HG02885 (cell line): Measurements from ENCODE around the gene NRDE2.

Source experiments
- ATAC-seq: cut with Tn5 transposase; IDR thresholded peaks from one replicate; pipeline ENCODE4 v1.9.1; 2021; ENCODE audit warnings: mild to moderate bottlenecking; ENCODE audit not compliant: unreplicated experiment, poor library complexity

NRDE2 gene

DNA sequence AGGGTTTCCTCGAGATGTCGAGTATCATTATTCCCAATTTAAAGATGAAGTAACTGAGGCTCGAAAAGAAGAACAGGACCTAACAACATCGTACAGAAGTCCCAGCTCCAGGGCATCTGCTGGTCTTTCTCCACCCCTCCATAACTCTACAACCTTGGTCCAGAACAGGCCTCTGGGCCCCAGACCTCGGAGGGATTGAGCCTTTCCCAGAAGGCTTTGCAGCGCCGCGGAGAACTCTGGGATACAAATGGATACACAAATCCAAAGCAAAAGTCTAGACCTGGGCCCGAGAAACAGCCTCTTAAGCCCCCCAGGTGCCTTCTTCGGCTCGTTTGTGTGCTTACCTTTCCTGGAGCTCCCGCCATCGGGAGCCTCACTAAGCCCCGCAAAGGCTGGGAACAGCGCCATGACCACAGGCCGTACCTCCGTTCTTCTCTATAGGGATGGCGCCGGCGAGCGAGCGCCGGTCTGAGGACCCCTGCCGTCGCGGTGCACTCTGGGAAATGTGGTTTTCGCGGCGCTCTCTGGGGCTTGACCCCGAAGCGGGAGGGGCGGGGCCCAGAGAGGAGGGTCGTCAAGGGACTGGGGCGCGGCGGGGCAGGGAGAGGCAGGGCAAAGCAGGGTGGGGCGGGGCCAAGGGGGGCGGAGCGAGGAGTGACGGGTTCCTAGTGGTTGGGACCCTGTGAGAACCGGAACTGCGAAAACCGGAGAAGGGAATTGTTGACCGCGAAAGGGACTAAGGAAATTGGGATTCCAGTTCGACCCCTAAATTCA is at the start of gene NRDE2:
Gene NRDE2, minus strand, starts transcription at position 445 of the 774 bp plus-strand sequence. Its CDS starts 37 bp downstream, at position 408.
- ATAC-seq: peak; percentile 96

DNA sequence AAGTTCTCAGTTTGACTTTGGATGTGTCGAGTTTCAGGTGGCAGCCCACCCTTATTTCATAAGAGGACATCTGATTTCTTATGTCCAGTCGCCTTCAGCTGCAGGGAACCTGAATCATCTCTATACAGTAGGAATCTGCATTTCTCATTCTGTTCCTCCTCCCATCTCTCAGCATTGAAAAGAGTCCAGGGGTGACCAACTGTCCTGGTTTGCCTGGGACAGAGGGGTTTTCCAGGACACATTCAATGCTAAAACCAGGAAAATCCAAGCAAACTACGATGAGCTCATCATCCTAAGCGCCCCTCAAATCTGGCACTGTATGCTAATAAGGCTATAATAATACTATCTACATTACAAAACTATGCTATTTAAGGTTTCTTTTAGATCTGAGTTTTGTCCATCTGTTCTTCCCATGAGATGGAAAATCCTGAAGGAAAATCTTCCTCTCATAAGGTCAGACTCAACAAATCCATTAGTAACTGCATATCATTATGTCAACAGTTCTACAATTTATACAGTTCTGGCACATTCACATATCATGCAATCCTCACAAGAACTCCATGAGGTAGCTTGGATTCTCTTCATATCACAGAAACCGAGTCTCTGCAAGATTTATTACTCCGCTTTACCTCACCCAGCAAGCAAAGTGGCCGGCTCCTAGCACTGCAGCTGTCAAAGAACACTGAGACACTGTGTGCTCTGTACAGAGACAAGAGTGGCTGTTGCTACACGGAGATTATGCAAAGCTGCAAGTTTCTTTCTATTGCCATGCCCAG is 49.5 kb upstream of the NRDE2 start:
- no peak for ATAC-seq

- no peak for ATAC-seq
Observed at GRCh38 chr14:90379106-90379505, 47.4 kb upstream of the NRDE2 start.

DNA sequence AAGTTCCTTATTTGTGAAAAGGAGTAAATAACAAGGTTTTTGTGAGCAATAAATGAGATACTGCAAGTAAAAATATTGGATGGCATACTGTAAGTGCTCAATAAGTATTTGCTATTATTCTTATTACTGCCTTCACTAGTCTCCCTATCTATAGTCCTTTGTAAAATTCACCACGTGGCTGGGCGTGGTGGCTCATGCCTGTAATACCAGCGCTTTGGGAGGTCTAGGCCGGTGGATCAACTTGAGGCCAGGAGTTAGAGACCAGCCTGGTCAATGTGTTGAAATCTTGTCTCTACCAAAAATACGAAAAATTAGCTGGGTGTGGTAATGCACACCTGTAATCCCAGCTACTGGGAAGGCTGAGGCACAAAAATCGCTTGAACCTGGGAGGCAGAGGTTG is 46.5 kb upstream of the NRDE2 start:
- no peak for ATAC-seq

- no peak for ATAC-seq
Observed at GRCh38 chr14:90375934-90376333, 44.2 kb upstream of the NRDE2 start.

- no peak for ATAC-seq
Observed at GRCh38 chr14:90374813-90375212, 43.1 kb upstream of the NRDE2 start.

- no peak for ATAC-seq
Observed at GRCh38 chr14:90373887-90374286, 42.1 kb upstream of the NRDE2 start.

DNA sequence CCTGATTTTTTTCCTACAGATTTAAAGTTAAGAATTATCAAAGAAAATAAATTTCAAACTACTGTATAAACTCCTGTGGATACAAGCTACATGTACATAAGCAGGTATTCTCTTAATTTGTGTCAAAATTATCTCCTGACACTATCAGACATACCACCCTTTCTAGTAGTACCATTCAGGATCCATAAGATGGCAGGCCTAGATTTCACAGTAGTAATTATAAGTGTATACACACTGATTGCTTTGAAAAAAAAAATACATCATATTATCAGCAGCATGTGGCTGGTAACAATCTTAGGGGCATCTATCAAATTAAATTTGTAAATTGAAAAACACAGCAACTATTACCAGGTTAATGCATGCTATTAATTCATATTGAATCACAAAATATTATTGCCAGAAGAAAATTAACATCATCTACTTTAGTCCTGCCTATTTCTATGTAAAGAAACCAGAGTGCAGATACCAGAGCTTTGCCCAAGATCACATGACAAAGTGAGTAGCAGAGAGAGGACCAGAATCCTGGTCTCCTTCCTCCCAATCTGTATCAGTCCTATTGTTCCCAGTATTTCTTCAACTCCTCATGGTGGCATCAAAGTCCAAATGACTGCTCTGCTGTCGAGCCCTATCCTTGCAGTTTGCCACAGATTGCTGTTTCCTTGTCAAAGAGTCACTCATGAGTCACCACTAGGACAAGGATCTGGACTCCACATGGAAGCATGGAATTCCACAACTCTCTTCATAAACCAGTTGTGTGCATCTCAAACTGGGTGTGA is 37.4 kb upstream of the NRDE2 start:
- no peak for ATAC-seq

DNA sequence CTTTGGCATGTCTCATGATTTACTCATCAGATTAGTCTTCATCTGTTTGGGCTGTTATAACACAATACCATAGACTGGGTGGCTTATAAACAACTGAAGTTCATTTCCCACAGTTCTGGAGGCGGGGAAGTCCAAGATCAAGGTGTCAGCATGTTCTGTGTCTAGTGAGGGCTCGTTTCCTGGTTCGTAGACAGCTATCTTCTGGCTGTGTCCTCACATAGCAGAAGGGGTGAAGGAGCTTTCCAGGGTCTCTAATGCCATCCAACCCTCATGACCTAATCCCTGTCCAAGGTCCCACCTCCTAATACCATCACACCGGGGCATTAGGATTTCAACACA is 30.8 kb upstream of the NRDE2 start:
- ATAC-seq: no peak

GRCh38 chr14:90361865-90362557 is 30.3 kb upstream of the NRDE2 start:
- no peak for ATAC-seq

DNA sequence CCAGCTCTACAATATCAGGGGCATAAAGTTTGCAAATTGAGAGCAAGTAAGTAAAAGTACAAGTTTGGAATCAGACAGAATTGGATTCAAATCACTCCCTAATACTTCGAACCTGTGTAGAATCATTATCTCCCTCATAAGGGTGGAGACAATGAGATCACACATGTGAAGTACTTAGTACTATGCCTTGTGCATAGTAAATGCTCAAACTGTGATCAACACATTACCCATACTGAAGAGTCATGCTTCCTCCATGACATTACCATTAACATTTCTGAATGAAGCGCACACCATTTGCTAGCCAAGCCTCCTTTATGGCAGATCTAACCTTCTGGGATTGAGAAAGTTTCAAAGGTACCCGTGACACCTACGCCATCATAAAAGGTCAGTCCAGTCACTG is 26.6 kb upstream of the NRDE2 start:
- no peak for ATAC-seq

GRCh38 chr14:90356925-90357324 is 25.2 kb upstream of the NRDE2 start:
- ATAC-seq: no peak

- no peak for ATAC-seq
Observed at GRCh38 chr14:90355540-90356518, 24.1 kb upstream of the NRDE2 start.

- ATAC-seq: no peak
Observed at GRCh38 chr14:90354551-90355298, 23.0 kb upstream of the NRDE2 start.

DNA sequence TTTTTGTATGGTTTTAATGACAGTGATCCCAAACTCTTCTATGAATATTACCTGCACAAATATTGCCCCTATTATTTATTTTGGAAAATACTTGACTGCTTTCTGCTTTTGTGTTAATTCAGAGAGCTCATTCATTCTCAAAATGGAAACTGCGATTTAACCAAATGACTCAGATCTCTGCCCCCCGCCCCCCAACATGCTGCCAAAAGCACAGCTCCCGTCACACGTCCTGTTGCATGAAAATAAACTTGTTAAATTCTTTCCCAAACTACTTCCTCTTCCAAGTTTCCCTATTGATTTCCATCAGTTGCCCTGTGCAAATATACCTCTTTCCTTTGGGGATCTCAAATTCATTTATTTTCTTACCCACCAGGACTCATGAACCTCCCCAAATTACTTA is 18.0 kb upstream of the NRDE2 start:
- no peak for ATAC-seq

DNA sequence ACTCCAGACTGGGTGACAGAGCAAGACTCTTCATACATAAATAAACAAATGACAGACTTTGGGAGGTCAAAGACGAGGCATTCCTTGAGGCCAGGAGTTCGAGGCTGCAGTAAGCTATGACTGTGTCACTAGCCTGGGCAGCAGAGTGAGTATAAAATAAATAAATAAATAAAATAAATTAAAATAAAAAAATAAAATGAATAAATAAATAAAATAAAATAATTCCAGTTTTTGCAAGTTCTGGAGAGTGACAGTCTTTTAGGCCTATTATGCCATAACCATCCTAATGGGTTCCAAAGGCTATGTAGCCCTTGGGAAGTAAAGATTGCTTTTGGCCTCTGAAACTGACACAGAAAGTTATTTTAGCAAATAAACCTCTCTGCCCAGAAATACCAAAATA is 16.5 kb upstream of the NRDE2 start:
- ATAC-seq: no peak

GRCh38 chr14:90345239-90345557 is 13.5 kb upstream of the NRDE2 start:
- ATAC-seq: no peak

DNA sequence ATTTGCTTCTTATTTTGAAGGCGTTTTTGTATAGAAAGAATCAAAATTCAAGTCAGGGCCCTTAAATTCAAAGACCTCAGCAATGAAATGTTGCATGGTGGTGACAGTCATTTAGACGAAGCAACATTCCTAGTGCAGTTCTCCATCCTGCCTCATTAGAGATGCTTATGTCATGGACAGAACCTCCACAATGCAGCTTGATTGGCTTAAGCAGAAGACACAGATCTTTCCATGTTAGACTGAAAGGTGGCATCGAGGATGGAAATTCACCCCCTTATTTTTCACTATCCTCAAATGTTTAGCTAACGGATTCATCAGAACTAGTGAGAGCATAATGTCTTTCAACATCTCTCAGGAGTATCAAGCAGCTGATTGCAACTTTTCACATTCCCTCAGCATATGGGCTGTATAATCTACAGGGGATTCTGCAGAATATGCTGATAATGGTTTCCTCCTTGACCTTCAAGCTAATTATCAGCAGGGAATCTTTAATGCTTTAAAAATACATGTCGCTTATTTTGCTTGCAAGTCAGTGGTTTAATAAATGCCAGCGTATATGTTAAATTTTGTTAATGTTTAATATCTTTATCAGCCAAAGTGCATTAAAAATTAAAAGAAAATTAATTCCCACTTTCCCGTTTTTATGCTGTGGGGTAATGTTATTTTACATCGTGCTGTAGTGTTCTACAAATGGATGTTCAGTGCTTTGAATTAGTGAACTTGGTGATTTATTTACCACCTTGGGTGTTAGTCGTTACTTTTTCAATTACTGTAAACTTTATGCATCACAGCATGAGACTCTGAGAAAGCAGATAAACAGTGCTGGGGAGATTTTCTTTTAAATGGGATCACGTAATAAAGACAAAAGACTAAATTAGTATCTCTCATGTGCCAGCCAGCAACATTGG is 12.8 kb upstream of the NRDE2 start:
- no peak for ATAC-seq
